K562 (cell line): ENCODE measurements around the gene CCDC78. TPM values are rescaled to one million over a fixed set of nuclear protein-coding genes. Genes with fewer than 3 reads are reported as not detected.
A peak's percentile ranks its signal among the peaks of the same experiment; 100 is the strongest.

ENCODE experiments used
- ATAC-seq: fragments of 200-7000 bp; cut with Tn5 transposase; 3 replicates; pipeline ENCODE4 v1.9.1; 2020; ENCODE audit warnings: moderate library complexity
- BruUV-seq: library from RNA; stranded (reverse); fragments of 400-500 nt; replicated peaks from 2 replicates; lab custom pipeline; 2021; lab: Mats Ljungman, UMichigan
- CTCF ChIA-PET: fragments of 300-600 bp; formaldehyde crosslinking; extraction: SDS; loops from one replicate; lab custom pipeline; 2021; ENCODE audit warnings: low intra/inter-chr PET ratio; lab: Yijun Ruan, JAX
- POLR2A ChIA-PET: fragments of 300-600, 350-650 bp; sonication (Branson Sonifier 250); formaldehyde crosslinking; extraction: SDS; loops from one replicate; lab custom pipeline; 2021; ENCODE audit warnings: antibody characterized with exemption, inconsistent platforms; lab: Yijun Ruan, JAX
- DNase-seq, 4 experiments: peaks; one replicate each; pipeline versions ENCODE4 v3.0.0 to v3.0.0-alpha.2; 2011 to 2018; ENCODE audit warnings: low spot score in 3 of 4, mixed read lengths in 3 of 4; ENCODE audit errors: extremely low read depth in 1 of 4
- FAIRE-seq: peaks from 2 replicates; lab custom pipeline; 2011; peaks lifted over from hg19 to GRCh38; lab: Jason Lieb, UNC
- H2AFZ ChIP-seq: 2 replicates; pipeline ENCODE4 v1.6.0; 2011; ENCODE audit warnings: low read depth, low read length, control low read depth, inconsistent platforms
- H3K27ac ChIP-seq: fragments of 200-600 bp; 3 replicates; pipeline ENCODE4 v1.8.0; 2011; ENCODE audit warnings: low read depth, mild to moderate bottlenecking, control low read depth, inconsistent platforms, low read length, moderate library complexity, mixed read lengths; ENCODE audit errors: extremely low read depth
- H3K27me3 ChIP-seq, 2 experiments: fragments of 300-600 bp in 1 of 2; 2 replicates in 1 of 2; 3 replicates in 1 of 2; pipeline versions ENCODE4 v1.6.0 to v1.8.0; 2011; ENCODE audit warnings: inconsistent platforms in 2 of 2, low read length in 2 of 2, mild to moderate bottlenecking in 1 of 2, mixed read lengths in 1 of 2, moderate library complexity in 1 of 2; ENCODE audit not compliant: control insufficient read depth in 2 of 2, insufficient read depth in 2 of 2
- H3K36me3 ChIP-seq: fragments of 300-600 bp; 3 replicates; pipeline ENCODE4 v1.8.0; 2011; ENCODE audit warnings: mild to moderate bottlenecking, low read length, inconsistent platforms; ENCODE audit not compliant: control insufficient read depth, insufficient read depth
- H3K4me1 ChIP-seq, 2 experiments: fragments of 200-600 bp in 1 of 2; replicated peaks in 1 of 2; 2 replicates in 1 of 2; 3 replicates in 1 of 2; pipeline versions ENCODE4 v1.5.1 to v1.8.0; 2011; ENCODE audit warnings: inconsistent platforms in 2 of 2, low read length in 2 of 2, mild to moderate bottlenecking in 1 of 2, mixed read lengths in 1 of 2, moderate library complexity in 1 of 2; ENCODE audit not compliant: control insufficient read depth in 2 of 2, insufficient read depth in 2 of 2
- H3K4me2 ChIP-seq: 2 replicates; pipeline ENCODE4 v1.6.1; 2011; ENCODE audit warnings: low read length, control low read depth, inconsistent platforms, mixed read lengths; ENCODE audit not compliant: insufficient read depth
- H3K4me3 ChIP-seq: fragments of 200-600 bp; sonication (generic), shearing (Covaris generic); 2 replicates; pipeline ENCODE4 v1.5.1; 2016; ENCODE audit warnings: control low read depth, inconsistent platforms
- H3K79me2 ChIP-seq: fragments of 200-600 bp; 3 replicates; pipeline ENCODE4 v1.8.0; 2011; ENCODE audit warnings: low read length, inconsistent platforms; ENCODE audit not compliant: control insufficient read depth, insufficient read depth
- H3K9ac ChIP-seq, 2 experiments: 2 replicates each; pipeline versions ENCODE4 v1.6.0 to v1.6.1; 2011; ENCODE audit warnings: low read depth in 2 of 2, low read length in 2 of 2, control low read depth in 1 of 2, inconsistent platforms in 1 of 2, mild to moderate bottlenecking in 1 of 2, mixed read lengths in 1 of 2; ENCODE audit not compliant: insufficient read depth in 1 of 2
- H3K9me1 ChIP-seq: one replicate; pipeline ENCODE4 v1.6.0; 2011; ENCODE audit warnings: inconsistent platforms, mild to moderate bottlenecking, low read length, moderate library complexity; ENCODE audit not compliant: control insufficient read depth, insufficient read depth
- H3K9me3 ChIP-seq: replicated peaks from 2 replicates; pipeline ENCODE4 v1.5.1; 2011; ENCODE audit warnings: low read depth, low read length, inconsistent platforms; ENCODE audit not compliant: control insufficient read depth, insufficient read depth
- H4K20me1 ChIP-seq: replicated peaks from 2 replicates; pipeline ENCODE4 v1.6.1; 2011; ENCODE audit warnings: low read length, inconsistent platforms, mixed read lengths; ENCODE audit not compliant: control insufficient read depth, insufficient read depth
- IRF1 ChIP-seq: sonication (generic); formaldehyde crosslinking; IDR thresholded peaks from 2 replicates; pipeline ENCODE4 v1.8.0; 2022; ENCODE audit warnings: missing genetic modification reagents, mild to moderate bottlenecking, borderline replicate concordance
- SIX5 ChIP-seq, 2 experiments: IDR thresholded peaks; 2 replicates each; pipeline ENCODE4 v1.6.1; 2011; ENCODE audit warnings: low read length in 2 of 2, borderline replicate concordance in 1 of 2, low read depth in 1 of 2, mild to moderate bottlenecking in 1 of 2, moderate library complexity in 1 of 2; ENCODE audit not compliant: insufficient read depth in 1 of 2
- ZNF121 ChIP-seq: sonication (generic); formaldehyde crosslinking; conservative IDR thresholded peaks from 2 replicates; pipeline ENCODE4 v1.8.0; 2022; ENCODE audit warnings: missing genetic modification reagents
- WGBS: fragments of 100-300 bp; shearing (Covaris generic); methylation state at CpG from one replicate; pipeline ENCODE4 v1.1.6; 2016; ENCODE audit warnings: low coverage, mixed read lengths; ENCODE audit not compliant: insufficient coverage; ENCODE audit errors: missing lambda C conversion rate; 5-methylcytosine and 5-hydroxymethylcytosine counted together
- in situ Hi-C: fragments of 300-500 bp; cut with MboI; formaldehyde crosslinking; loops from 4 replicates; pipeline ENCODE4 v1.15.0; 2018; ENCODE audit warnings: inconsistent platforms, mixed read lengths
- intact Hi-C: fragments of 100-400 bp; cut with micrococcal nuclease; formaldehyde crosslinking; loops from 2 replicates; pipeline ENCODE4 v1.14.2; 2022
- polyA plus RNA-seq, 8 experiments: library from polyadenylated mRNA; depleted of rRNA in 4 of 8; stranded (reverse) in 5 of 8; unstranded in 3 of 8; fragments of >200 nt; fragmentation: Nextera tagmentation in 2 of 8; fragmentation: Illumina TruSeq in 1 of 8; extraction: Ambion mirVana in 2 of 8; extraction: Trizol in 1 of 8; gene quantifications; 2 replicates each; pipeline versions ENCODE4 v1.2.1 to v1.2.3, GENCODE V29; 2011 to 2014; ENCODE audit warnings: inconsistent platforms in 1 of 8, missing spikeins in 1 of 8
- total RNA-seq, 7 experiments: library from RNA; depleted of rRNA in 6 of 7; stranded (reverse); fragments of >200 nt in 6 of 7; fragmentation: Illumina TruSeq in 2 of 7; extraction: Trizol in 2 of 7; gene quantifications; 2 replicates each; pipeline versions ENCODE4 v1.2.1 to v1.2.3, GENCODE V29; 2011 to 2021; ENCODE audit warnings: low replicate concordance in 1 of 7

The CCDC78 gene
- total and polyA plus RNA-seq, 9 of the 15 experiments (the other 6 are each of a cell fraction or from before 2014, with no cell fraction given) = 0.24 to 17.7 (median 2.9) TPM

- TF ChIP-seq IRF1 (no peak), ZNF121 (CRISPR knock-in tag) (peak; percentile 47; the same call in 1 of the 2 replicates), SIX5 (IDR thresholded peaks at IDR 0.05; ENCODE audit: borderline replicate concordance in 1 of 2, insufficient read depth in 1 of 2, low read depth in 1 of 2, low read length in 2 of 2) (no peak)
- no TSS peak for BruUV-seq
- H3K27ac ChIP-seq = no peak overlapping the region
- no peak overlapping the region for H3K9ac ChIP-seq
- no peak for DNase-seq
- FAIRE-seq = no peak
- no peaks in the 10 kb centered on the region for H3K36me3 ChIP-seq
- no peaks in the 10 kb centered on the region for H3K9me3 ChIP-seq
- in situ Hi-C loops = no loop called here
- H3K4me1 ChIP-seq = peaks cover 0 to 39% of the 10 kb centered on the region in 2 experiments; a peak in 3 of 5 replicates
- H3K27me3 ChIP-seq = no peaks in the 10 kb centered on the region
- no peak for ATAC-seq
- no peak overlapping the region for H2AFZ ChIP-seq
- H3K4me3 ChIP-seq = no peak overlapping the region
- no peak overlapping the region for H3K4me2 ChIP-seq
- H4K20me1 ChIP-seq = no peaks in the 10 kb centered on the region
- CTCF ChIA-PET = no interaction called here
- WGBS = 56% methylated on average over 37 of the region's 39 CpGs
- intact Hi-C loops = no loop called here
- POLR2A ChIA-PET = interaction anchor here (0.6 kb wide), 1 partner anchor 94 kb away, joined by 3 read pairs; no protein-coding TSS in a partner anchor
- no peaks in the 10 kb centered on the region for H3K9me1 ChIP-seq
- H3K79me2 ChIP-seq = no peaks in the 10 kb centered on the region
These were observed 21.9 kb upstream of the CCDC78 start for GRCh38 chr16:747978-748746.
